NCI-H526 treated with DMSO at 0.1 percent for 48 hours (cell line): ENCODE results near the gene LCMT2.
"Not testable (repeated sequence)": the region's sequence is repeated elsewhere in the genome, so short reads cannot be mapped to it uniquely, and the experiment has no call there.

ENCODE experiments used
- DNase-seq: peaks from one replicate; lab custom pipeline; 2025; lab: John Stamatoyannopoulos, UW

Gene LCMT2

GRCh38 chr15:43316016-43316970 is 14.1 kb downstream of the LCMT2 start:
- DNase-seq, result no peak

- no peak for DNase-seq
These were observed 16.2 kb downstream of the LCMT2 start for GRCh38 chr15:43314171-43314570.

- no peak for DNase-seq
These were observed 18.0 kb downstream of the LCMT2 start for GRCh38 chr15:43312378-43312777.

GRCh38 chr15:43302205-43302817 is 28.1 kb downstream of the LCMT2 start, which contains the start of gene TGM7:
TGM7 (minus strand) TSS chr15:43302255.
- DNase-seq, result no peak

- no peak for DNase-seq
These were observed 30.5 kb downstream of the LCMT2 start for GRCh38 chr15:43299884-43300283.

- no peak for DNase-seq
These were observed 31.0 kb downstream of the LCMT2 start for GRCh38 chr15:43299411-43299810.

GRCh38 chr15:43294091-43294706 is 36.2 kb downstream of the LCMT2 start:
- DNase-seq, result no peak

GRCh38 chr15:43293432-43293831 is 36.9 kb downstream of the LCMT2 start:
- no peak for DNase-seq

- no peak for DNase-seq
These were observed 37.8 kb downstream of the LCMT2 start for GRCh38 chr15:43292375-43293078.

- not testable (repeated sequence) for DNase-seq
These were observed 40.7 kb downstream of the LCMT2 start for GRCh38 chr15:43289656-43290055.

GRCh38 chr15:43287254-43287653 is 43.1 kb downstream of the LCMT2 start:
- no peak for DNase-seq

GRCh38 chr15:43286074-43286473 is 44.3 kb downstream of the LCMT2 start:
- no peak for DNase-seq

GRCh38 chr15:43285609-43286037 is 44.8 kb downstream of the LCMT2 start:
- DNase-seq, result peak; percentile 55

- no peak for DNase-seq
These were observed 46.8 kb downstream of the LCMT2 start for GRCh38 chr15:43283526-43283925.

- DNase-seq, result no peak
These were observed 48.3 kb downstream of the LCMT2 start for GRCh38 chr15:43281926-43282602.

GRCh38 chr15:43280996-43281395 is 49.4 kb downstream of the LCMT2 start:
- DNase-seq, result no peak

- DNase-seq, result no peak
These were observed 50.9 kb downstream of the LCMT2 start for GRCh38 chr15:43279496-43279895.

- no peak for DNase-seq
These were observed 51.5 kb downstream of the LCMT2 start for GRCh38 chr15:43278869-43279268.

GRCh38 chr15:43277901-43278300 is 52.5 kb downstream of the LCMT2 start:
- DNase-seq, result no peak

- no peak for DNase-seq
These were observed 53.0 kb downstream of the LCMT2 start for GRCh38 chr15:43277231-43277823.

GRCh38 chr15:43276563-43277200 is 53.7 kb downstream of the LCMT2 start:
- DNase-seq, result no peak
